SKM-1 treated with dmso at 0.1 percent for 144 hours (cell line): Measurements from ENCODE around the gene IDH1.
"Not testable (repeated sequence)": the region's sequence is repeated elsewhere in the genome, so short reads cannot be mapped to it uniquely, and the experiment has no call there.

Experiments used
- DNase-seq: peaks from one replicate; lab custom pipeline; 2025; ENCODE audit not compliant: unreplicated experiment; lab: John Stamatoyannopoulos, UW

The IDH1 gene

DNA sequence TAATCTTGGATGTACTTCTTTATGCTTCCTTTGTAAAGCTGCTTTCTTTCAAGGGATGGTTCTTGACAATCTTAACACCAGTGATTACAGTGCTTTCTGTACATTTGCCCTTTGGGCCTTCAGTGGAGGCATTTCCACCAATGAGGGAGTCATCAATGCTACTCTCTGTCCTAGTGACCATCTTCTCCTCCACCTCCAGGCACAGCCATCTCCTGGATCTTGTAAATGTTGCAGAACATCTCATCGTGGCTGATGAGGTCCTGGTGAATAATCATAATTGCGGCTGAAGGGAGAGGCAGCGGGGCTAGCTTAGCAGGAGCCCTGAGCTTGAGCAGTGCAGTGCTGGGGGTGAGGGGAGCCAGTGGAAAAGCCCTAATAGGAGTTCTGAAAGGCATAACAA, 32.5 kb downstream of the IDH1 start:
- no peak for DNase-seq

DNA sequence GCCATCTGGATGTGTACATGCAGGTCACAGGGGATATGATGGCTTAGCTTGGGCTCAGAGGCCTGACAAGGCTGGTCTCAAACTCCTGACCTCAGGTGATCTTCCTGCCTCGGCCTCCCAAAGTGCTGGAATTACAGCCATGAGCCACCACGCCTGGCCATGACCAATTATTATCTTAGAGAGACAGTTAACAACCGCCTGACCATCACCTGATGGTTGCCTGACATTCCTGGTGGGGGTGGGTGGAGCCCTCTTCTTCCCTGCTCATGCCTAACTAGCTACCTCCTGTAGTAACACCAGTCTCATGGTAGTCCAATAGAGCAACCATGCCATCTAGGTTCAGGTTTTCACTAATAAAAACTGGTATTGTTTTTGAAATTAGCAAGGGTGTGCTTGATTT, 33.0 kb downstream of the IDH1 start:
- not testable (repeated sequence) for DNase-seq

- DNase-seq, result no peak
Measured at GRCh38 chr2:208210688-208211451, 44.0 kb downstream of the IDH1 start.

DNA sequence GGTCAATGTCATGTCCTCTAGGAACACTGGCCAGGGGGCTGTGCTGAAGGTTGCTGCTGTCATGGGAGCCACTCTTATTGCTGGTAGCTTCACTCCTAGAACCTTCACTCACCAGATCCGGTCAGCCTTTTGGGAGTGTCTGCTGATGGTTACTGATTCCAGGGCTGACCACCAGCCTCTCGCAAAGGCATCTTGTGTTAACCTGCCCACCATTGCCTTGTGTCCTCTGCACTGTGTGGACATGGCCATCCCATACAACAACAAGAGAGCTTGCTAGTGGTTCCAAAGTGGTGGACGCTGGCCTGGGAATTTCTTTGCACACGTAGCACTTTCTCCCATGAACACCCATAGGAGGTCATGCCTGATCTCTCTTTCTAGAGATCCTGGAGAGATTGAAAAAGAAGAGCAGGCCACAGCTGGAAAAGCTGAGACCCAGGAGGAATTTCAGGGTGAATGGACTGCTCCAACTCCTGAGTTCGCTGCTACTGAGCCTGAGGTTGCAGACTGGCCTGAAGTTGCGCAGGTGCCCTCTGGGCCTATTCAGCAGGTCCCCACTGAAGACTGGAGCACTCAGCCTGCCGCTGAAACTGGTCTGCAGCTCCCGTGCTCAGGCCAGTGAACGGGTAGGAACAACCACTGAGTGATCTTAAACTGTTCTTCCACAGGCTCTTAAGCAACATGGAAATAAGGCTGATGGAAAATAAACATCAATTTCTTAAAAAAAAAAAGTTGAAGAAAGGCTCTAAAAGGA, 46.4 kb downstream of the IDH1 start:
- DNase-seq, result no peak

GRCh38 chr2:208207769-208208168, 47.1 kb downstream of the IDH1 start:
- DNase-seq, result no peak

- no peak for DNase-seq
Measured at GRCh38 chr2:208204166-208204565, 50.7 kb downstream of the IDH1 start.

GRCh38 chr2:208195531-208195930, 59.3 kb downstream of the IDH1 start:
- no peak for DNase-seq

DNA sequence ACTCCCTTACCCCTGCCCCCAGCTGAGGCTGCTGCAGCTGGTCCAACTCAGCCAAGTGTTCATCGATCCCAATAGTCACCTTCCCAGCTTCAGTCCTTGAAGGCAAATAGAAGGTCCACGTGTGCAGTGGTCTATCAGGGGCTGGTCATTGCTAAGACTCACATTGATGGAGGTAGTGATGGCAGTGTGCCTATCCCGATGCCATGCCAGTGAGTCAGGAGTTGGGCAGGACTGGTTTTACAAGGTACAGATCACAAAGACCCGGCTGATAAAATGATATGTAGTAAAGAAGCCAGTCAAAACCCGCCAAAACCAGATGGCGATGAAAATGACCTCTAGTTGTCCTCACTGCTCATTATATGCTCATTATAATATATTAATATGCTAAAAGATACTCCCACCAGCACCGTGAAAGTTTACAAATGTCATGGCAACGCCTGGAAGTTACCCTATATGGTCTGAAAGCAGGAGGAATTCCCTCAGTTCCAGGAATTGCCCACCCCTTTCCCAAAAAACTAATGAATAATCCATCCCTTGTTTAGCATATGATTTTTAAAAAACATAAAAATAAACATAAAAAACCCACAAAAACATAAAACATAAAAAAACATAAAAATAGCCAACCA, 62.1 kb downstream of the IDH1 start:
- DNase-seq, result no peak

GRCh38 chr2:208189810-208190503, 64.9 kb downstream of the IDH1 start, which contains the start of gene C2orf80:
C2orf80 (minus strand) TSS chr2:208190030; CDS start chr2:208186986, 3,044 bp downstream.
- no peak for DNase-seq

- DNase-seq, result no peak
Measured at GRCh38 chr2:208189069-208189809, 65.6 kb downstream of the IDH1 start.

- no peak for DNase-seq
Measured at GRCh38 chr2:208186893-208187292, 68.0 kb downstream of the IDH1 start.

DNA sequence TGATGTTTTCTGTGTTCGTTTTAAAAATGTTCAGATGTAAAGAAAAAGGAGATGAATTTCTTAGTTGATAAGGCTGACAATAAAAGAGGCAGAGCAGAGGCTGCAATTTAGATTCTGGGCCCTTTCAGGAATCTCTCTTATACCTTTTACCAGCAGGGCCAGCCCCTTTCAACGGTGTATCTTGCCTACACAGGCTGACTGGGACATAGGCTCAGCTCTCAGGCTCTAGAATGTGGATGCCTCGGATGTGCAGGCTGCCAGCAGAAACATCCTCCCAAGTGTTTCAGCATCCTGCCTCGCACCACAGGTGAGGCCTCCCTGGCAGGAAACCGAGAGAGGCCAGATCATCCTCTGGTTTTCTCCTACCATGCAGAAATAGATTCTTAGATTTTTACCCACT, 68.4 kb downstream of the IDH1 start:
- DNase-seq, result no peak
